IMR-90 (cell line): ENCODE measurements around the gene FLT4. TPM values are rescaled to one million over a fixed set of nuclear protein-coding genes. Genes with fewer than 3 reads are reported as not detected.

Experiments used
- ATAC-seq: fragments of 200-7000 bp; cut with Tn5 transposase; 2 replicates; pipeline ENCODE4 v1.9.1; 2020; ENCODE audit warnings: low read depth, mild to moderate bottlenecking, moderate library complexity
- BruUV-seq: library from RNA; stranded (reverse); fragments of 400-500 nt; replicated peaks from 2 replicates; lab custom pipeline; 2021; lab: Mats Ljungman, UMichigan
- CTCF ChIA-PET: fragments of 300-600 bp; formaldehyde crosslinking; extraction: SDS; loops from one replicate; lab custom pipeline; 2021; ENCODE audit warnings: antibody characterized with exemption; lab: Yijun Ruan, JAX
- POLR2A ChIA-PET: fragments of 300-600 bp; sonication (Branson Sonifier 250); formaldehyde crosslinking; loops from one replicate; lab custom pipeline; 2022; ENCODE audit warnings: antibody characterized with exemption; ENCODE audit not compliant: unreplicated experiment; lab: Charles Lee
- DNase-seq: peaks from one replicate; pipeline ENCODE4 v3.0.0; 2013
- H2AFZ ChIP-seq: replicated peaks from 2 replicates; pipeline ENCODE3; 2013; ENCODE audit warnings: low read length, mild to moderate bottlenecking; ENCODE audit not compliant: poor library complexity
- H2AK5ac ChIP-seq: 2 replicates; pipeline ENCODE4 v1.6.1; 2013; ENCODE audit warnings: low read depth, low read length, inconsistent platforms
- H2AK9ac ChIP-seq: replicated peaks from 2 replicates; pipeline ENCODE3; 2013; ENCODE audit warnings: mild to moderate bottlenecking, low read depth, low read length, moderate library complexity; ENCODE audit not compliant: poor library complexity
- H2BK120ac ChIP-seq: 2 replicates; pipeline ENCODE4 v1.6.1; 2013; ENCODE audit warnings: low read depth, low read length, inconsistent platforms
- H2BK15ac ChIP-seq: 3 replicates; pipeline ENCODE4 v1.6.1; 2013; ENCODE audit warnings: low read depth, low read length, inconsistent platforms
- H2BK20ac ChIP-seq: 2 replicates; pipeline ENCODE4 v1.6.1; 2013; ENCODE audit warnings: low read depth, mild to moderate bottlenecking, inconsistent platforms, low read length, moderate library complexity
- H2BK5ac ChIP-seq: 2 replicates; pipeline ENCODE4 v1.6.1; 2013; ENCODE audit warnings: mild to moderate bottlenecking, low read depth, low read length, inconsistent platforms; ENCODE audit not compliant: poor library complexity, severe bottlenecking
- H3K14ac ChIP-seq: replicated peaks from 2 replicates; pipeline ENCODE4 v1.6.1; 2013; ENCODE audit warnings: low read depth, low read length, inconsistent platforms
- H3K18ac ChIP-seq: 2 replicates; pipeline ENCODE4 v1.6.1; 2013; ENCODE audit warnings: low read depth, low read length, control low read depth
- H3K23ac ChIP-seq: 2 replicates; pipeline ENCODE4 v1.6.1; 2013; ENCODE audit warnings: low read depth, low read length, inconsistent platforms
- H3K27ac ChIP-seq: 2 replicates; pipeline ENCODE4 v1.5.1; 2013; ENCODE audit warnings: mild to moderate bottlenecking, control low read depth, low read length; ENCODE audit not compliant: insufficient read depth
- H3K27me3 ChIP-seq: 2 replicates; pipeline ENCODE4 v1.6.1; 2013; ENCODE audit warnings: low read length; ENCODE audit not compliant: control insufficient read depth, insufficient read depth
- H3K36me3 ChIP-seq: 2 replicates; pipeline ENCODE4 v1.6.1; 2013; ENCODE audit warnings: low read length, mixed read lengths; ENCODE audit not compliant: control insufficient read depth, insufficient read depth
- H3K4ac ChIP-seq: 2 replicates; pipeline ENCODE4 v1.6.1; 2013; ENCODE audit warnings: low read depth, low read length, inconsistent platforms
- H3K4me1 ChIP-seq: 2 replicates; pipeline ENCODE4 v1.6.1; 2013; ENCODE audit warnings: low read length, mixed read lengths; ENCODE audit not compliant: control insufficient read depth, insufficient read depth
- H3K4me2 ChIP-seq: 2 replicates; pipeline ENCODE4 v1.6.1; 2013; ENCODE audit warnings: low read depth, mild to moderate bottlenecking, control low read depth, low read length, moderate library complexity
- H3K4me3 ChIP-seq: 2 replicates; pipeline ENCODE4 v1.5.1; 2013; ENCODE audit warnings: low read depth, mild to moderate bottlenecking, control low read depth, low read length, moderate library complexity; ENCODE audit not compliant: insufficient read depth
- H3K56ac ChIP-seq: 2 replicates; pipeline ENCODE4 v1.6.1; 2013; ENCODE audit warnings: low read length, inconsistent platforms; ENCODE audit not compliant: insufficient read depth; ENCODE audit errors: extremely low read depth
- H3K79me1 ChIP-seq, 2 experiments: 2 replicates each; pipeline ENCODE4 v1.6.1; 2013; ENCODE audit warnings: low read length in 2 of 2, inconsistent platforms in 1 of 2, low read depth in 1 of 2
- H3K9ac ChIP-seq: 2 replicates; pipeline ENCODE4 v1.6.1; 2013; ENCODE audit warnings: low read depth, low read length, control low read depth
- H3K9me1 ChIP-seq: 2 replicates; pipeline ENCODE4 v1.6.1; 2013; ENCODE audit warnings: low read length, inconsistent platforms; ENCODE audit not compliant: insufficient read depth
- H3K9me3 ChIP-seq: 2 replicates; pipeline ENCODE4 v1.6.1; 2013; ENCODE audit warnings: low read length; ENCODE audit not compliant: control insufficient read depth, insufficient read depth
- H4K20me1 ChIP-seq: 2 replicates; pipeline ENCODE4 v1.6.1; 2013; ENCODE audit warnings: low read length, inconsistent platforms; ENCODE audit not compliant: insufficient read depth
- H4K5ac ChIP-seq: 2 replicates; pipeline ENCODE4 v1.6.1; 2013; ENCODE audit warnings: mild to moderate bottlenecking, low read depth, low read length, control low read depth
- H4K8ac ChIP-seq, 2 experiments: 2 replicates each; pipeline ENCODE4 v1.6.1; 2013; ENCODE audit warnings: low read depth in 2 of 2, low read length in 2 of 2, control low read depth in 1 of 2, inconsistent platforms in 1 of 2
- H4K91ac ChIP-seq: 2 replicates; pipeline ENCODE4 v1.6.1; 2013; ENCODE audit warnings: low read depth, low read length, inconsistent platforms; ENCODE audit not compliant: insufficient read depth
- BHLHE40 ChIP-seq: fragments of 150-350 bp; IDR thresholded peaks from 2 replicates; pipeline ENCODE4 v1.6.1; 2016; ENCODE audit warnings: mild to moderate bottlenecking, low read depth, low read length
- CHD1 ChIP-seq: IDR thresholded peaks from 2 replicates; pipeline ENCODE4 v1.6.1; 2012; ENCODE audit warnings: low read depth, low read length, improper control_type of control experiment
- ELK1 ChIP-seq: fragments of 150-350 bp; IDR thresholded peaks from 2 replicates; pipeline ENCODE4 v1.6.1; 2016; ENCODE audit warnings: low read depth, mild to moderate bottlenecking, low read length, moderate library complexity, borderline replicate concordance
- FOS ChIP-seq: fragments of 150-350 bp; IDR thresholded peaks from 2 replicates; pipeline ENCODE4 v1.6.1; 2016; ENCODE audit warnings: low read depth, low read length
- MAFK ChIP-seq: IDR thresholded peaks from 2 replicates; pipeline ENCODE4 v1.6.1; 2012; ENCODE audit warnings: low read depth, low read length, improper control_type of control experiment
- MXI1 ChIP-seq: IDR thresholded peaks from 2 replicates; pipeline ENCODE4 v1.6.1; 2012; ENCODE audit warnings: low read depth, mild to moderate bottlenecking, low read length, moderate library complexity, borderline replicate concordance
- POLR2A ChIP-seq: IDR thresholded peaks from 2 replicates; pipeline ENCODE4 v1.6.1; 2012; ENCODE audit warnings: mild to moderate bottlenecking, low read depth, low read length
- RAD21 ChIP-seq: IDR thresholded peaks from 2 replicates; pipeline ENCODE4 v1.6.1; 2012; ENCODE audit warnings: low read length, improper control_type of control experiment
- RFX5 ChIP-seq: IDR thresholded peaks from 2 replicates; pipeline ENCODE4 v1.8.0; 2012; ENCODE audit warnings: low read depth, mild to moderate bottlenecking, low read length, moderate library complexity
- SMC3 ChIP-seq: fragments of 150-350 bp; IDR thresholded peaks from 2 replicates; pipeline ENCODE4 v1.6.1; 2016; ENCODE audit warnings: low read depth, mild to moderate bottlenecking, antibody characterized with exemption, low read length, moderate library complexity
- WGBS, 2 experiments: methylation state at CpG; one replicate each; pipeline versions ENCODE4 v1.1.5 to v1.1.7; 2013; ENCODE audit warnings: missing lambda C conversion rate in 2 of 2; ENCODE audit not compliant: insufficient read length in 1 of 2; ENCODE audit errors: extremely low coverage in 2 of 2; 5-methylcytosine and 5-hydroxymethylcytosine counted together
- dilution Hi-C: fragments of 300-500 bp; cut with HindIII; formaldehyde crosslinking; loops from one replicate; pipeline ENCODE4 v1.14.3; 2018; ENCODE audit warnings: low sequenced_read_pairs; ENCODE audit not compliant: unreplicated experiment
- in situ Hi-C: fragments of 300-500 bp; cut with MboI; formaldehyde crosslinking; loops from 3 replicates; pipeline ENCODE4 v1.14.3; 2019; ENCODE audit warnings: low sequenced_read_pairs, inconsistent platforms, mixed read lengths
- intact Hi-C: fragments of 100-400 bp; cut with micrococcal nuclease; formaldehyde crosslinking; loops from 2 replicates; pipeline ENCODE4 v1.10.0; 2022
- polyA plus RNA-seq, 3 experiments: library from polyadenylated mRNA; depleted of rRNA; stranded (reverse); fragments of >200 nt; gene quantifications; 2 replicates each; pipeline ENCODE4 v1.2.3, GENCODE V29; 2012; ENCODE audit warnings: low replicate concordance in 1 of 3
- total RNA-seq: library from RNA; depleted of rRNA; stranded (reverse); fragments of >200 nt; gene quantifications from 2 replicates; pipeline ENCODE4 v1.2.3, GENCODE V29; 2012
- TF ChIP-seq, protein P1 (sequence below): fragments of 150-350 bp; IDR thresholded peaks from 2 replicates; pipeline ENCODE4 v1.6.1; 2017; ENCODE audit warnings: mild to moderate bottlenecking, antibody characterized with exemption, low read length, low read depth

The FLT4 gene
- total and polyA plus RNA-seq, 2 of the 4 experiments (the other 2 are of a cell fraction): under 0.01 to 0.07 TPM

DNA sequence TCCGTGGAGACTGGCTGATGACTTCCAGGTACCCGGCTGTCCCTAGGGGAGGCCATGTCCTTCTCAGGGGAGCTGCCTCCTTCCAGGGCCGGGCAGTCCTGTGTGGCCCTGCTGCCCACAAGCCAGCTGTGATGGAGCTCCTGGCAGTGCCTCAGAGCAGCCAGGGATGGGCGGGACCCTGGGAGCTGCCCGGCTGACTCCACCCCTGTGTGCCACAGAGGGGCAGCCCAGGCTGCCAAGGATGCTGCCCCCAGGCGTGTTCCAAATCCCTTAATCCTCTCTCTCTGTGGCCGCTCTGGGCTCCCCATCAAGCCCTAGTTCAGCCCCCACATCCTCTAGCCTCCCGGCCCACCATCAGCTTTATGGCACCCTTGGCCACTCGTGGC is 51.1 kb downstream of the FLT4 start:
- Histone ChIP-seq H2AK5ac (no peak overlapping the region), H2AK9ac (no peak overlapping the region), H3K9me3 (no peaks in the 10 kb centered on the region), H3K14ac (no peak overlapping the region), H3K9ac (no peak overlapping the region), H3K9me1 (no peaks in the 10 kb centered on the region), H3K36me3 (no peaks in the 10 kb centered on the region), H2BK15ac (no peak overlapping the region), H3K56ac (no peak overlapping the region), H4K8ac (no peak overlapping the region), H4K5ac (no peak overlapping the region), H3K18ac (no peak overlapping the region), H4K91ac (no peak overlapping the region), H3K4me2 (no peak overlapping the region), H3K23ac (no peak overlapping the region), H2BK120ac (no peak overlapping the region), H3K27me3 (peaks cover 5% of the 10 kb centered on the region; the same call in 1 of the 2 replicates), H3K27ac (no peak overlapping the region), H2AFZ (no peak overlapping the region), H2BK20ac (no peak overlapping the region), H3K4ac (no peak overlapping the region), H2BK5ac (no peak overlapping the region), H3K4me3 (no peak overlapping the region), H3K4me1 (no peaks in the 10 kb centered on the region), H3K79me1 (no peaks in the 10 kb centered on the region), H4K20me1 (no peaks in the 10 kb centered on the region)
- no CpG with 5 or more reads among the region's 9 CpGs for WGBS, 2 experiments
- intact Hi-C loops (no loop called here), dilution Hi-C loops (no loop called here), in situ Hi-C loops (no loop called here)
- ChIA-PET CTCF (no interaction called here), POLR2A (no interaction called here)
- no peak for DNase-seq
- no peak for ATAC-seq
- no peak for TF ChIP-seq RAD21
- TF ChIP-seq BHLHE40: no peak
- TF ChIP-seq POLR2A: no peak
- TF ChIP-seq MAFK: no peak
- TF ChIP-seq ELK1: no peak
- no peak for TF ChIP-seq FOS
- TF ChIP-seq CHD1: no peak
- no peak for TF ChIP-seq MXI1
- no peak for TF ChIP-seq SMC3
- TF ChIP-seq, protein P1, sequence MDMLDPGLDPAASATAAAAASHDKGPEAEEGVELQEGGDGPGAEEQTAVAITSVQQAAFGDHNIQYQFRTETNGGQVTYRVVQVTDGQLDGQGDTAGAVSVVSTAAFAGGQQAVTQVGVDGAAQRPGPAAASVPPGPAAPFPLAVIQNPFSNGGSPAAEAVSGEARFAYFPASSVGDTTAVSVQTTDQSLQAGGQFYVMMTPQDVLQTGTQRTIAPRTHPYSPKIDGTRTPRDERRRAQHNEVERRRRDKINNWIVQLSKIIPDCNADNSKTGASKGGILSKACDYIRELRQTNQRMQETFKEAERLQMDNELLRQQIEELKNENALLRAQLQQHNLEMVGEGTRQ: no peak
- no peak for TF ChIP-seq RFX5
- BruUV-seq: no TSS peak
